Esophagus squamous epithelium (tissue), 5 donors: Measurements from ENCODE around the gene AMBN. TPM values are rescaled to one million over a fixed set of nuclear protein-coding genes. Genes with fewer than 3 reads are reported as not detected.

Experiments
- DNase-seq: peaks from one replicate; lab custom pipeline; 2025; lab: John Stamatoyannopoulos, UW
- H3K27ac ChIP-seq, 4 donors: fragments of 200-600 bp; sonication (generic); one replicate each; pipeline ENCODE4 v1.5.1; 2016 to 2019; ENCODE audit warnings: mild to moderate bottlenecking in 1 of 4
- H3K27me3 ChIP-seq, 4 donors: fragments of 200-600 bp; sonication (generic); 1 replicate in 3 of 4; 2 replicates in 1 of 4; pipeline versions ENCODE4 v1.5.1 to v1.6.0; 2017 to 2021; ENCODE audit warnings: antibody characterized with exemption in 1 of 4
- H3K36me3 ChIP-seq, 3 donors: fragments of 200-600 bp; sonication (generic); one replicate each; pipeline ENCODE4 v1.5.1; 2016 to 2019
- H3K4me1 ChIP-seq, 3 donors: fragments of 200-600 bp; sonication (generic); one replicate each; pipeline ENCODE4 v1.5.1; 2017 to 2019
- H3K4me3 ChIP-seq, 4 donors: fragments of 200-600 bp; sonication (generic); 1 replicate in 3 of 4; 2 replicates in 1 of 4; pipeline ENCODE4 v1.5.1; 2016 to 2019; ENCODE audit warnings: mild to moderate bottlenecking in 2 of 4, moderate library complexity in 1 of 4
- H3K9me3 ChIP-seq, 3 donors: fragments of 200-600 bp; sonication (generic); one replicate each; pipeline ENCODE4 v1.5.1; 2016 to 2019
- POLR2A ChIP-seq, 4 donors: fragments of 450-650 bp; IDR thresholded peaks; one replicate each; pipeline ENCODE4 v1.6.1; 2017; ENCODE audit warnings: antibody characterized with exemption in 4 of 4, mild to moderate bottlenecking in 4 of 4, moderate library complexity in 3 of 4
- WGBS, 2 donors: methylation state at CpG; one replicate each; pipeline ENCODE4 v1.1.5; 2018; 5-methylcytosine and 5-hydroxymethylcytosine counted together
- intact Hi-C: fragments of 100-400 bp; cut with DNase I; formaldehyde crosslinking; loops from one replicate; pipeline ENCODE4 v1.15.0; 2022
- total RNA-seq, 4 donors: library from RNA; depleted of rRNA; stranded (reverse); fragments of >200 nt; gene quantifications; one replicate each; pipeline ENCODE4 v1.1.0, GENCODE V29; 2016
- TF ChIP-seq, protein P1 (sequence below), 6 experiments: fragments of 450-650 bp in 4 of 6; fragments of 200-600 bp in 2 of 6; sonication (generic) in 2 of 6; IDR thresholded peaks; one replicate each; pipeline ENCODE4 v1.5.1; 2016 to 2019; ENCODE audit warnings: antibody characterized with exemption in 6 of 6, mild to moderate bottlenecking in 4 of 6, moderate library complexity in 4 of 6
- donor health status: DM: yes; HTN: yes; CAD: no.

The AMBN gene
- total RNA-seq, 4 donors from 2014 or later = not detected

DNA sequence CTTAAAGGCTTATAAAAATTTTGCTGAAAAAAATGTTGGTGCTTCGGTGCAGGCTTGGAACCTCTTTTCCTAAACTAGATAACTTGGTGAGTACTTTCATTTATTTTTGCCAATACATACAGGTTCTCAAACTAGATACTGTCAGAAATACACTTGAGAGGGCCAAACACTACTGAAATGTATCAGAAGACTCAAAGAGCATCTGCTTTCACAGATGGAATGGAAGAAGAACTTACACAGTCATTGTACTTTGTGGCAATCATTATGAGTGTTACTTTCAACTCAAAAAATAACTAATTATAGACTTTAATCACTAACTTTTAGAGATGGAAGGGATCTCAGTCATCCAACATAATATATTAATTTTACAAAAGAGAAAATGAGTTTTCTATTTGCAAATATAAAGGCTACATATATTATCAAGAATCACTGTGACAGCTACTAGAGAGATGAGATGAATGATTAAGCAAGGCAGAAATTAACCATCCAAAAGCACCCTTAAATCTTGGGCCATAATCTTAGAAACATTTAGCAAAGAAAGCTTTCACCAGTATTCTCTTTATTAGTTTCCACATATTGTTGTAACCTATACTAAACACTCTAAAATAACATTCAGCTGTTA lies 37.5 kb downstream of the AMBN start:
- WGBS, 2 donors = 96 to 100% methylated on average over 1 of the region's 1 CpG
- no peaks in the 10 kb centered on the region for H3K27me3 ChIP-seq
- DNase-seq = no peak
- H3K36me3 ChIP-seq = no peaks in the 10 kb centered on the region
- no peak overlapping the region for H3K27ac ChIP-seq
- H3K9me3 ChIP-seq = no peaks in the 10 kb centered on the region
- TF ChIP-seq, protein P1, sequence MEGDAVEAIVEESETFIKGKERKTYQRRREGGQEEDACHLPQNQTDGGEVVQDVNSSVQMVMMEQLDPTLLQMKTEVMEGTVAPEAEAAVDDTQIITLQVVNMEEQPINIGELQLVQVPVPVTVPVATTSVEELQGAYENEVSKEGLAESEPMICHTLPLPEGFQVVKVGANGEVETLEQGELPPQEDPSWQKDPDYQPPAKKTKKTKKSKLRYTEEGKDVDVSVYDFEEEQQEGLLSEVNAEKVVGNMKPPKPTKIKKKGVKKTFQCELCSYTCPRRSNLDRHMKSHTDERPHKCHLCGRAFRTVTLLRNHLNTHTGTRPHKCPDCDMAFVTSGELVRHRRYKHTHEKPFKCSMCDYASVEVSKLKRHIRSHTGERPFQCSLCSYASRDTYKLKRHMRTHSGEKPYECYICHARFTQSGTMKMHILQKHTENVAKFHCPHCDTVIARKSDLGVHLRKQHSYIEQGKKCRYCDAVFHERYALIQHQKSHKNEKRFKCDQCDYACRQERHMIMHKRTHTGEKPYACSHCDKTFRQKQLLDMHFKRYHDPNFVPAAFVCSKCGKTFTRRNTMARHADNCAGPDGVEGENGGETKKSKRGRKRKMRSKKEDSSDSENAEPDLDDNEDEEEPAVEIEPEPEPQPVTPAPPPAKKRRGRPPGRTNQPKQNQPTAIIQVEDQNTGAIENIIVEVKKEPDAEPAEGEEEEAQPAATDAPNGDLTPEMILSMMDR (IDR thresholded peaks at IDR 0.05) = no peak
- TF ChIP-seq POLR2A (IDR thresholded peaks at IDR 0.05) = no peak
- intact Hi-C loops = no loop called here
- no peak overlapping the region for H3K4me3 ChIP-seq
- peaks cover 3 to 16% (median 10%) of the 10 kb centered on the region in 3 donors for H3K4me1 ChIP-seq

- 62 to 78% methylated on average over 3 of the region's 3 CpGs for WGBS, 2 donors
- intact Hi-C loops = no loop called here
Observed at GRCh38 chr4:70630162-70630561, 38.1 kb downstream of the AMBN start.

GRCh38 chr4:70632028-70632427 lies 40.0 kb downstream of the AMBN start:
- TF ChIP-seq, protein P1 (IDR thresholded peaks at IDR 0.05) = no peak
- no peak for TF ChIP-seq POLR2A (IDR thresholded peaks at IDR 0.05)
- DNase-seq = no peak
- intact Hi-C loops = no loop called here
- Histone ChIP-seq H3K36me3 (no peaks in the 10 kb centered on the region), H3K4me1 (peaks cover 3 to 15% (median 10%) of the 10 kb centered on the region in 3 donors), H3K9me3 (no peaks in the 10 kb centered on the region), H3K27me3 (no peaks in the 10 kb centered on the region), H3K27ac (no peak overlapping the region), H3K4me3 (no peak overlapping the region)
- 77 to 91% methylated on average over 1 of the region's 1 CpG for WGBS, 2 donors

More at GRCh38 chr4:70630162-70630561, 38.1 kb downstream of the AMBN start:
- no peaks in the 10 kb centered on the region for H3K36me3 ChIP-seq
- no peaks in the 10 kb centered on the region for H3K27me3 ChIP-seq
- H3K27ac ChIP-seq = no peak overlapping the region
- TF ChIP-seq, protein P1 (IDR thresholded peaks at IDR 0.05) = no peak
- TF ChIP-seq POLR2A (IDR thresholded peaks at IDR 0.05) = no peak
- no peaks in the 10 kb centered on the region for H3K9me3 ChIP-seq
- peaks cover 3 to 16% (median 10%) of the 10 kb centered on the region in 3 donors for H3K4me1 ChIP-seq
- no peak for DNase-seq
- H3K4me3 ChIP-seq = no peak overlapping the region

DNA sequence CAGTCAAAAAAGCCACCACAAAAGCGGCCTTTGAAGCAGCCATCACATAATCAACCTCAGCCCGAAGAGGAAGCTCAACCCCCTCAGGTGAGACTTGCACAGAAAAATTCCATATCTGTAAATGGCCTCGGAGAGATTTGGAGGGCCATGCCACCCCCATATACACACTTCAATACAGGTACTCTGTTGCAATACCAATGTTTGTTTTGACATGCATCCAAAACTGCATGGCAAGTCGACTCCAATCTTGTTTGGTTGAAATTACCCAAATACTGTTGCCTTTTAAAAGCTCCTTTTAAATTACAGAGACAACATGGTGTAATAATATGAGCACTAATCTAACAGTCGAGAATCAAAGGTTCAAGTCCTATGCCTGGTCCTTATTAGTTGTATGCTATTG lies 42.4 kb downstream of the AMBN start:
- Histone ChIP-seq H3K4me3 (no peak overlapping the region), H3K36me3 (no peaks in the 10 kb centered on the region), H3K4me1 (no peaks in the 10 kb centered on the region), H3K27me3 (no peaks in the 10 kb centered on the region), H3K27ac (no peak overlapping the region), H3K9me3 (no peaks in the 10 kb centered on the region)
- 62 to 69% methylated on average over 4 to 5 of the region's 5 CpGs for WGBS, 2 donors
- no peak for DNase-seq
- no peak for TF ChIP-seq POLR2A (IDR thresholded peaks at IDR 0.05)
- TF ChIP-seq, protein P1 (IDR thresholded peaks at IDR 0.05) = no peak
- intact Hi-C loops = no loop called here

DNA sequence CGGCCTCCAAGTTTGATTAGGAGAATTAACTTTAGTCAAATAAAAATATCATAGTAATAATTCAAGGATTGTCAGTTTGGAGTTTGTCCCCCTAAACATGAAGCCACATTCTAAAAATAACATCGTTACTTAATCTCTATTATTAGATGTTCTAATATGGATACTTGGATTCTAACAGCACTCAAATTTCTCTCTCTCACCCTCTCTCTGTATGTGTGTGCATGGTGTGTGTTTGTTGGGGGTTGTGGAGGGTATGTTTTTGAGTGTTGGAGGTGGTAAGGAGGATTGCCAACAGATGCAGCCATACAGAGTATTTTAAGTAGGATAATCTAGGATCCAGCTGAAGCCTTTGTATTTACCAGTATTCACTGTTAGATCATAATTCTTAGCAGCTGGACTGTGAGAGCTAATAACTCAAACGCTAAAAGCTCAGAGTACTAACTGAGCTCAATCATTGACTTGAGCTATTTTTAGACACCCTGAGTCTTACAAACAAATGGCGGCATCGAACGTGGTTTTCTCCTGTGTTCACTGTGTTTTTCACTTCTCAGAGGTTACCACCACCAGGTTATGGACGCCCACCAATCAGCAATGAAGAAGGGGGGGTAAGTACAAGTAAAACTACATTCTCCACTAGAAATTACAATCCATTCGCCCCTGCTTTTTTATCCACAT lies 45.3 kb downstream of the AMBN start:
- Histone ChIP-seq H3K4me3 (peak overlapping the region in 1 of 4 donors; percentile 5), H3K27me3 (no peaks in the 10 kb centered on the region), H3K9me3 (no peaks in the 10 kb centered on the region), H3K36me3 (no peaks in the 10 kb centered on the region), H3K4me1 (no peaks in the 10 kb centered on the region), H3K27ac (no peak overlapping the region)
- TF ChIP-seq, protein P1 (IDR thresholded peaks at IDR 0.05) = no peak
- TF ChIP-seq POLR2A (IDR thresholded peaks at IDR 0.05) = no peak
- no peak for DNase-seq
- intact Hi-C loops = no loop called here
- 49 to 54% methylated on average over 8 of the region's 8 CpGs for WGBS, 2 donors
